Esophagus squamous epithelium (tissue), 5 donors: Measurements from ENCODE around the gene PAAF1. TPM values are rescaled to one million over a fixed set of nuclear protein-coding genes. Genes with fewer than 3 reads are reported as not detected.

Experiments
- DNase-seq: peaks from one replicate; lab custom pipeline; 2025; lab: John Stamatoyannopoulos, UW
- H3K27ac ChIP-seq, 4 donors: fragments of 200-600 bp; sonication (generic); one replicate each; pipeline ENCODE4 v1.5.1; 2016 to 2019; ENCODE audit warnings: mild to moderate bottlenecking in 1 of 4
- H3K27me3 ChIP-seq, 4 donors: fragments of 200-600 bp; sonication (generic); 1 replicate in 3 of 4; 2 replicates in 1 of 4; pipeline versions ENCODE4 v1.5.1 to v1.6.0; 2017 to 2021; ENCODE audit warnings: antibody characterized with exemption in 1 of 4
- H3K36me3 ChIP-seq, 3 donors: fragments of 200-600 bp; sonication (generic); one replicate each; pipeline ENCODE4 v1.5.1; 2016 to 2019
- H3K4me1 ChIP-seq, 3 donors: fragments of 200-600 bp; sonication (generic); one replicate each; pipeline ENCODE4 v1.5.1; 2017 to 2019
- H3K4me3 ChIP-seq, 4 donors: fragments of 200-600 bp; sonication (generic); 1 replicate in 3 of 4; 2 replicates in 1 of 4; pipeline ENCODE4 v1.5.1; 2016 to 2019; ENCODE audit warnings: mild to moderate bottlenecking in 2 of 4, moderate library complexity in 1 of 4
- H3K9me3 ChIP-seq, 3 donors: fragments of 200-600 bp; sonication (generic); one replicate each; pipeline ENCODE4 v1.5.1; 2016 to 2019
- CTCF ChIP-seq, 6 experiments: fragments of 450-650 bp in 4 of 6; fragments of 200-600 bp in 2 of 6; sonication (generic) in 2 of 6; IDR thresholded peaks; one replicate each; pipeline ENCODE4 v1.5.1; 2016 to 2019; ENCODE audit warnings: antibody characterized with exemption in 6 of 6, mild to moderate bottlenecking in 4 of 6, moderate library complexity in 4 of 6
- POLR2A ChIP-seq, 4 donors: fragments of 450-650 bp; IDR thresholded peaks; one replicate each; pipeline ENCODE4 v1.6.1; 2017; ENCODE audit warnings: antibody characterized with exemption in 4 of 4, mild to moderate bottlenecking in 4 of 4, moderate library complexity in 3 of 4
- WGBS, 2 donors: methylation state at CpG; one replicate each; pipeline ENCODE4 v1.1.5; 2018; 5-methylcytosine and 5-hydroxymethylcytosine counted together
- intact Hi-C: fragments of 100-400 bp; cut with DNase I; formaldehyde crosslinking; loops from one replicate; pipeline ENCODE4 v1.15.0; 2022
- total RNA-seq, 4 donors: library from RNA; depleted of rRNA; stranded (reverse); fragments of >200 nt; gene quantifications; one replicate each; pipeline ENCODE4 v1.1.0, GENCODE V29; 2016
- donor health status: DM: yes; HTN: yes; CAD: no.

PAAF1 gene
- total RNA-seq, 4 donors from 2014 or later = 4.3 to 10.9 (median 8.3) TPM

GRCh38 chr11:73945396-73945795, 68.6 kb downstream of the PAAF1 start:
- H3K9me3 ChIP-seq = no peaks in the 10 kb centered on the region
- no peaks in the 10 kb centered on the region for H3K27me3 ChIP-seq
- TF ChIP-seq CTCF (IDR thresholded peaks at IDR 0.05) (no peak), POLR2A (IDR thresholded peaks at IDR 0.05) (no peak)
- H3K36me3 ChIP-seq = no peaks in the 10 kb centered on the region
- no peak overlapping the region for H3K4me3 ChIP-seq
- intact Hi-C loops = no loop called here
- no peak overlapping the region for H3K27ac ChIP-seq
- WGBS, 2 donors = 60 to 65% methylated on average over 4 of the region's 4 CpGs
- no peak for DNase-seq
- H3K4me1 ChIP-seq = peaks cover 0 to 8% (median 0%) of the 10 kb centered on the region in 3 donors

GRCh38 chr11:73946798-73947458, 70.1 kb downstream of the PAAF1 start:
- H3K27me3 ChIP-seq = no peaks in the 10 kb centered on the region
- no peak overlapping the region for H3K4me3 ChIP-seq
- no peak overlapping the region for H3K27ac ChIP-seq
- TF ChIP-seq CTCF (IDR thresholded peaks at IDR 0.05) (no peak), POLR2A (IDR thresholded peaks at IDR 0.05) (no peak)
- no peak for DNase-seq
- H3K9me3 ChIP-seq = no peaks in the 10 kb centered on the region
- H3K4me1 ChIP-seq = peaks cover 0 to 8% (median 0%) of the 10 kb centered on the region in 3 donors
- intact Hi-C loops = no loop called here
- 77 to 79% methylated on average over 10 to 13 of the region's 13 CpGs for WGBS, 2 donors
- H3K36me3 ChIP-seq = no peaks in the 10 kb centered on the region

GRCh38 chr11:73949246-73949645, 72.4 kb downstream of the PAAF1 start:
- Histone ChIP-seq H3K36me3 (no peaks in the 10 kb centered on the region), H3K27me3 (no peaks in the 10 kb centered on the region), H3K27ac (no peak overlapping the region), H3K4me3 (no peak overlapping the region), H3K9me3 (no peaks in the 10 kb centered on the region), H3K4me1 (no peaks in the 10 kb centered on the region)
- no peak for DNase-seq
- WGBS, 2 donors = 65 to 79% methylated on average over 4 of the region's 4 CpGs
- intact Hi-C loops = no loop called here
- TF ChIP-seq POLR2A (IDR thresholded peaks at IDR 0.05) (no peak), CTCF (IDR thresholded peaks at IDR 0.05) (no peak)

GRCh38 chr11:73949912-73950311, 73.1 kb downstream of the PAAF1 start:
- intact Hi-C loops = no loop called here
- no peak for TF ChIP-seq CTCF (IDR thresholded peaks at IDR 0.05)
- TF ChIP-seq POLR2A (IDR thresholded peaks at IDR 0.05) = no peak
- Histone ChIP-seq H3K27ac (no peak overlapping the region), H3K36me3 (no peaks in the 10 kb centered on the region), H3K4me3 (no peak overlapping the region), H3K4me1 (no peaks in the 10 kb centered on the region), H3K9me3 (no peaks in the 10 kb centered on the region), H3K27me3 (no peaks in the 10 kb centered on the region)
- WGBS, 2 donors = 90 to 92% methylated on average over 5 of the region's 5 CpGs
- DNase-seq = no peak

GRCh38 chr11:73950869-73951710, 74.3 kb downstream of the PAAF1 start, which contains the start of gene DNAJB13:
Gene DNAJB13, plus strand, starts transcription at chr11:73951026. Its CDS starts 44 bp downstream, at chr11:73951070.
- no peak for DNase-seq
- Histone ChIP-seq H3K4me1 (peaks cover 0 to 3% (median 0%) of the 10 kb centered on the region in 3 donors), H3K9me3 (no peaks in the 10 kb centered on the region), H3K36me3 (no peaks in the 10 kb centered on the region), H3K27me3 (no peaks in the 10 kb centered on the region), H3K4me3 (no peak within 1 kb of the TSS), H3K27ac (no peak within 1 kb of the TSS)
- WGBS, 2 donors = 67 to 79% methylated on average over 11 to 12 of the region's 12 CpGs
- intact Hi-C loops = no loop called here
- TF ChIP-seq CTCF (IDR thresholded peaks at IDR 0.05) (no peak), POLR2A (IDR thresholded peaks at IDR 0.05) (no peak)
